ENCODE data around the gene SPEN. TPM values are rescaled to one million over a fixed set of nuclear protein-coding genes. Genes with fewer than 3 reads are reported as not detected.

The SPEN gene
- total RNA-seq, 1 experiment from 2014 or later = 48.3 TPM

DNA sequence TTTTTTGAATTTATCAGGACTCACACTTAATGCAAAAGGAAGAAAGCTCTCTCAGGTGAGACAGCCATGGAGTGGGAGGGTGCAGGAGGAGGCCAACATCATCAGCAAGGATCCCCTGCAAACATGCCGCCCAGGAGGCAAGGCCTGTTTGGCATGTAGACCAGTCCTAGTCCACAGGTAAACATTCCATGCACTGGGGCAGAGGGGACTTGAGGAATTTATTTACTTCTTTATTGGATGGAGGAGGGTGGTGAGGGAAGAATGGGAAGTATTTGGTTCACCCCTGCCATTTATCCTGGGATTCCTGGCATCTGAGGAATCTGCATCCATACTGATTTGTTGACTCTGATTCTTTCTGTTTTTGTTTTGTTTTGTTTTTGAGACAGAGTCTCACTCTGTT lies 38.6 kb upstream of the SPEN start:
- Mint-ChIP-seq H3K4me1 (ENCODE audit: low read depth, unreplicated experiment) (no peaks in the 10 kb centered on the region), H3K27ac (ENCODE audit: unreplicated experiment) (no peak overlapping the region), H3K27me3 (ENCODE audit: unreplicated experiment) (no peaks in the 10 kb centered on the region), H3K4me3 (ENCODE audit: low read depth, unreplicated experiment) (no peak overlapping the region), H3K9me3 (ENCODE audit: low read depth, unreplicated experiment) (no peaks in the 10 kb centered on the region), H3K36me3 (ENCODE audit: insufficient read depth, unreplicated experiment) (peaks cover 10% of the 10 kb centered on the region)
- CTCF ChIA-PET = no interaction called here
- no TSS peak for BruUV-seq (replicated peaks)
- DNase-seq = no peak
- intact Hi-C loops (cut with micrococcal nuclease; ENCODE audit: unreplicated experiment) = no loop called here
- TF ChIP-seq, protein P1, sequence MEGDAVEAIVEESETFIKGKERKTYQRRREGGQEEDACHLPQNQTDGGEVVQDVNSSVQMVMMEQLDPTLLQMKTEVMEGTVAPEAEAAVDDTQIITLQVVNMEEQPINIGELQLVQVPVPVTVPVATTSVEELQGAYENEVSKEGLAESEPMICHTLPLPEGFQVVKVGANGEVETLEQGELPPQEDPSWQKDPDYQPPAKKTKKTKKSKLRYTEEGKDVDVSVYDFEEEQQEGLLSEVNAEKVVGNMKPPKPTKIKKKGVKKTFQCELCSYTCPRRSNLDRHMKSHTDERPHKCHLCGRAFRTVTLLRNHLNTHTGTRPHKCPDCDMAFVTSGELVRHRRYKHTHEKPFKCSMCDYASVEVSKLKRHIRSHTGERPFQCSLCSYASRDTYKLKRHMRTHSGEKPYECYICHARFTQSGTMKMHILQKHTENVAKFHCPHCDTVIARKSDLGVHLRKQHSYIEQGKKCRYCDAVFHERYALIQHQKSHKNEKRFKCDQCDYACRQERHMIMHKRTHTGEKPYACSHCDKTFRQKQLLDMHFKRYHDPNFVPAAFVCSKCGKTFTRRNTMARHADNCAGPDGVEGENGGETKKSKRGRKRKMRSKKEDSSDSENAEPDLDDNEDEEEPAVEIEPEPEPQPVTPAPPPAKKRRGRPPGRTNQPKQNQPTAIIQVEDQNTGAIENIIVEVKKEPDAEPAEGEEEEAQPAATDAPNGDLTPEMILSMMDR (IDR thresholded peaks at IDR 0.05; ENCODE audit: unreplicated experiment) = no peak

DNA sequence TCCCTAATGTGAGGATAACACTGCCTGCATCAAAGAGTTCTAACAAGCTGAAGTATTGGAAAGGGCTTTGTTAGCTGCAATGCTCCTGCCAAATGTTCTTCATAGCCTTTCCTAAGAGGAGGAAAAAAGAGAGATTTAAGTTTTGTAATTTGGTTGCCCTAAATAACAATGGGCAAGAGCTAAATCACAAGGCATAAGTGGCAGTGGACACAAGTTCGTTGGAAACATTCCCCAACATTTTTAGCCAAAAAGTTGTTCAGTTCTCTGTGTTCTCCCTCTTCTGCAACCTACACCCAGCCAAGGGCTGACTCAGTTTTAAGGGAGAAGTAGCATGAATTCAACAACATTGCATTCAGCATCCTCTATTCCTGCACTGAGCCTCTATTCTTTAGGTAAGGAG lies 37.4 kb upstream of the SPEN start:
- Mint-ChIP-seq H3K27me3 (ENCODE audit: unreplicated experiment) (no peaks in the 10 kb centered on the region), H3K4me1 (ENCODE audit: low read depth, unreplicated experiment) (no peaks in the 10 kb centered on the region), H3K4me3 (ENCODE audit: low read depth, unreplicated experiment) (no peak overlapping the region), H3K9me3 (ENCODE audit: low read depth, unreplicated experiment) (no peaks in the 10 kb centered on the region), H3K36me3 (ENCODE audit: insufficient read depth, unreplicated experiment) (peaks cover 10% of the 10 kb centered on the region), H3K27ac (ENCODE audit: unreplicated experiment) (no peak overlapping the region)
- TF ChIP-seq, protein P1 (IDR thresholded peaks at IDR 0.05; ENCODE audit: unreplicated experiment) = no peak
- no peak for DNase-seq
- intact Hi-C loops (cut with micrococcal nuclease; ENCODE audit: unreplicated experiment) = no loop called here
- no TSS peak for BruUV-seq (replicated peaks)
- CTCF ChIA-PET = no interaction called here

DNA sequence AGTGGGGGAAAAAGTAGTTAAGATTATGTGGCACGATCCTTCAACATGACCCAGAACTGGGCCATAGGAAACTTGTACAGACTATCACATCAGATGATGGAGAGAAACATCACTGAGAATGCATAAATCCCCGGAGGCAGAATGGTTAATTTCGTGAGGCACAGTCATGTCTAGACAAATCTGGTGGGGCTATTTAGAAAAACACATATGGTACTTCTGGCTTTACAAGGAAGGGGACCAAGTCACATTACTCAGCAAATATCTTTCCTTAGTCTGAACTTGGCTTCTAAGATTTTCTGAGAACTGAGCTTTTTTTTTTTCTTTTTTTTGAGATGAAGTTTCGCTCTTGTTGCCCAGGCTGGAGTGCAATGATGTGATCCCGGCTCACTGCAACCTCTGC lies 30.8 kb upstream of the SPEN start:
- CTCF ChIA-PET = no interaction called here
- Mint-ChIP-seq H3K36me3 (ENCODE audit: insufficient read depth, unreplicated experiment) (peaks cover 5% of the 10 kb centered on the region), H3K4me3 (ENCODE audit: low read depth, unreplicated experiment) (no peak overlapping the region), H3K4me1 (ENCODE audit: low read depth, unreplicated experiment) (no peaks in the 10 kb centered on the region), H3K27ac (ENCODE audit: unreplicated experiment) (no peak overlapping the region), H3K27me3 (ENCODE audit: unreplicated experiment) (no peaks in the 10 kb centered on the region), H3K9me3 (ENCODE audit: low read depth, unreplicated experiment) (no peaks in the 10 kb centered on the region)
- no peak for DNase-seq
- TF ChIP-seq, protein P1 (IDR thresholded peaks at IDR 0.05; ENCODE audit: unreplicated experiment) = no peak
- no TSS peak for BruUV-seq (replicated peaks)
- intact Hi-C loops (cut with micrococcal nuclease; ENCODE audit: unreplicated experiment) = loop anchor here (2.0 kb wide), 1 partner anchor 16 kb away; no protein-coding TSS in a partner anchor

DNA sequence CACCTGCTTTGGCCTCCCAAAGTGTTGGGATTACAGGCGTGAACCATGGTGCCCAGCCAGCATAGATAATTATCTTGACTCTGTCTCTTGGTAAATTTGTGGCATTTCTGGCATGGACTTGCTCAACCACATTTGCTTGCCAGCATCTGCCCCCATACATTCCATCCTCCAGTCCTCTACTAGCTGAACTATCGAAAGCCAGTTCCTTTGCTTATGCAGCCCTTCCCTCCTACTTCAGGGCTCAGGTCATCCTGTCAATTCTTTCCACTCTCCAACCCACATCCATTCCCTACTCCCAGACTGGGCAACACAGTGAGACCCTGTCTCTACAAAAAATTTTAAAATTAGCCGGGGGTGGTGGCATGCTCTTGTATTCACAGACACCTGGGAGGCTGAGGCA lies 27.0 kb upstream of the SPEN start:
- Mint-ChIP-seq H3K27ac (ENCODE audit: unreplicated experiment) (no peak overlapping the region), H3K36me3 (ENCODE audit: insufficient read depth, unreplicated experiment) (peaks cover 5% of the 10 kb centered on the region), H3K27me3 (ENCODE audit: unreplicated experiment) (no peaks in the 10 kb centered on the region), H3K4me3 (ENCODE audit: low read depth, unreplicated experiment) (no peak overlapping the region), H3K4me1 (ENCODE audit: low read depth, unreplicated experiment) (no peaks in the 10 kb centered on the region), H3K9me3 (ENCODE audit: low read depth, unreplicated experiment) (no peaks in the 10 kb centered on the region)
- DNase-seq = no peak
- TF ChIP-seq, protein P1 (IDR thresholded peaks at IDR 0.05; ENCODE audit: unreplicated experiment) = no peak
- CTCF ChIA-PET = interaction anchor here (0.7 kb wide), 2 partner anchors 21 to 444 kb away, joined by 3 to 8 read pairs; no protein-coding TSS in a partner anchor
- BruUV-seq (replicated peaks) = no TSS peak
- intact Hi-C loops (cut with micrococcal nuclease; ENCODE audit: unreplicated experiment) = no loop called here
